ENCODE data around the gene LZTR1. TPM values are rescaled to one million over a fixed set of nuclear protein-coding genes. Genes with fewer than 3 reads are reported as not detected.
"Not testable (repeated sequence)": the region's sequence is repeated elsewhere in the genome, so short reads cannot be mapped to it uniquely, and the experiment has no call there.

The LZTR1 gene
- total RNA-seq, 2 donors from 2014 or later = 26.9 to 29.1 TPM

DNA sequence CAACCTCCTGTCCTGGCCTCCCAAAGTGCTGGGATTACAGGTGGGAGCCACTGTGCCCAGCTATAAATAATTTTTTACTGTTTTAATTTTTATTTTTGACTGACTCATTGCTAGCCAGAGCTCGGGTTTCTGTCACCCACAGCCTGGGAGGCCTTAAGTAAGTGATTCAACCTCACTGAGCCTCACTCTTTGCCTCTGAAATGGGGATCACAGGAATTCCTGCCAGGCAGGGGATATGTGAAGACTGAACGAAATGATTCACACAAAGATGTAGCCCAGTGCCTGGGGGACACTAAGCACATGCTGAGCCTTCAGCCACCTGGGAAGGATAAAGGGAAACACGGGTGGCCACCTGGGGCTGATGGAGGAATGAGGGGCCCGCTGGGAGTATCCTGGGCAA is 59.8 kb downstream of the LZTR1 start:
- DNase-seq (no peak), ATAC-seq (no peak)
- intact Hi-C loops (cut with DNase I) = no loop called here

DNA sequence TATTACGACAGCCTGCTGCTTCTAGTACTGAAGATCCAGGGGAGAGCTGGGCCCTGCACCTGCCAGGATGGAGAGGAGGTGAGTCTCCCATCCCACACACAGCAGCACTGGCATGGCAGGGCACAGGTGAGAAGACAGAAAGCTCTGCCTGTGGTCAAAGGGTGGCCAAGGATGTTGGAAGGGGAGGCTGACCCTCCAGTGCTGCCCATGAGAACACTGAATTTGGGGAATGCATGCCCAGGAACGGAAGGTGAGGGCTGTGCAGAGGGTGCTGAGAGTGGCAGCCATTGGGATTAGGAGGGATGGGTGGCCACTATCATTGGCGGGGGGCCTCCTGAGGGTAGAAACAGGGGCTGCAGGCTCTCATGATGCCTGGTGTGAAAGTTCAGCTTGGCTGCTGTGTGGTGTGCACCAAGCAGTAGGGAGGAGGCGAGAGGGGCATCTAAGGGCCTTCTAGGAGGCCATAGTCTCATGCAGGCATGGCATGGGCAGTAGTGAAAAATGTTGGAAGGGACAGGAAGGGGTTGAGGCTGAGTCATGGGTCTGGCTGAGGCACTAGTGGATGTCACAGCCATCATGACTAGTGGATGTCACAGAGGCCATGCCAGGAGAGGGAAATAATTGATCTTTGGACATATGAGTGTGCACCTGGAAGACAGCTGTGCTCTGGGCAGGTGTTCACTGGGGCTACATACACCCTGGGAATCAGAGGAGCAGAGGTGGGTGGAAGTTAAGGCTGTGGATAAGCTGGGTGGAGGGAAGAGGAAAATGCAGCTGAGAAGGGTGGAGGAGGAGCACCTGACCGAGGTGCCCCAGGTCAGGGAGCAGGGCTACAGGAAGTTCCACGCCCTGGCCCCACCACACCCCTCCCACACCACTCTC is 61.1 kb downstream of the LZTR1 start:
- intact Hi-C loops (cut with DNase I) = no loop called here
- no peak for ATAC-seq
- DNase-seq = no peak

DNA sequence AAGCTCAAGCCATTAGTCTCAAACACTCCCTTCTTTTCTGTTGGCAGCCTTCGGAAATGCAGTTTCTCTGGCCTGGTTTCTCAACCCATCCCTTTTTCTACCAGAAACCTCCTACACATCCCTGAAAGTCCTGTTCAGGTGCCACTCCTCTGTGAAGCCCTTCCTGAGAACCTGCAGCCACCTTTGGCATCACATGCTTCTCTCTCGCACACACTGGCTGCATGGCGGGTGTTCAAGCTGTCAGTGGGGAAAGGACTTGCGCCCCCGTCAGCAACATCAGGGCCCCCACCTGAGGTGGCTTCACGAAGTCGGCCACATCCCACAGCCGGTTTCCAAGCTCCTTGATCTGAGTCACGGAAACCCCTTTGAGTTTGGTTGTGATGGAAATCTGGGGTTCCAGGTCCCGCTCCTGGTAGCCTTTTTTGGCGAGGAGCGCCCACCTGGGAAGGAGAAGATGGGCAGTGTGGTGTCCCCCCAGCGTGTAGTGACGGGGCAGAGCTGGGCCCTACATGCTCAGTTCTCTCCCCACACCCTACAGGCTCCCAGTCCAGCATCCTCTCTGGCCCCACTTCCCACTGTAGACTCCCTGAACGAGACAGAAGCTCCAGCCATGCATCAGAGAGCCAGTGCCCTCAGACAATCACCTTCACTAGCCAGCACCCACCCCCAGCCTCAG is 61.9 kb downstream of the LZTR1 start:
- ATAC-seq (no peak), DNase-seq (no peak)
- intact Hi-C loops (cut with DNase I) = no loop called here

DNA sequence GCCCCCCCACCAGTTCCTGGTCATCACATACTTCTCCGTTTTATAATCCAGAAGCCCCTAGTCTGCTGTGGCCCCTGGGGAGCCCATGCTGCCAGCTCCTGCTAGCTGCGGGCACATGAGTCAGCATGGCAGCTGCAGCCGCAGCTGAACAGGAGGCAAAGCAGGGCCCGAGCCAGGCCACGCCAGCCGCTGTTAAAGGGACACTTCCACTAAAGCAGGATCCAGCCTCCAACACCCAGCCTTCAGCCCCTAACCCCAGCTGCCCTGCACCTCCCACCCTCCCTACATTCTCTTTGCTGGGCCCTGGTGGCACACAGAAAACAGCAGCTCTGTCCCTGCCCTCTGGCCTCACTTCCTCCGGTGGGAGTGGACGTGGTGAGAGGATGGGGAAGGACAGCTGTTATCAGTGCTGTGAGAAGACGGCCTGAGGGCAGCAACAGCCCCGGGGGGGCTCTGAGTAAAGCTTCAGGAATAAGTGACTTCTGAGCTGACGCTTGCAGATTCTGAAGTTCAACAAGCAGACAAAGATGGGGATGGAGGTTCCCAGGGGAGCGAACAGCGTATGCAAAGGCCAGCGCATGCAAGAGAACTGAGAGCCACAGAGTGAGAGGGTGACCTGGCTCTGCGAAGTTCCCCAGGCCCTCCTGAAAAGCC is 63.0 kb downstream of the LZTR1 start:
- ATAC-seq (peak; percentile 48 to 79), DNase-seq (peak; percentile 31)

DNA sequence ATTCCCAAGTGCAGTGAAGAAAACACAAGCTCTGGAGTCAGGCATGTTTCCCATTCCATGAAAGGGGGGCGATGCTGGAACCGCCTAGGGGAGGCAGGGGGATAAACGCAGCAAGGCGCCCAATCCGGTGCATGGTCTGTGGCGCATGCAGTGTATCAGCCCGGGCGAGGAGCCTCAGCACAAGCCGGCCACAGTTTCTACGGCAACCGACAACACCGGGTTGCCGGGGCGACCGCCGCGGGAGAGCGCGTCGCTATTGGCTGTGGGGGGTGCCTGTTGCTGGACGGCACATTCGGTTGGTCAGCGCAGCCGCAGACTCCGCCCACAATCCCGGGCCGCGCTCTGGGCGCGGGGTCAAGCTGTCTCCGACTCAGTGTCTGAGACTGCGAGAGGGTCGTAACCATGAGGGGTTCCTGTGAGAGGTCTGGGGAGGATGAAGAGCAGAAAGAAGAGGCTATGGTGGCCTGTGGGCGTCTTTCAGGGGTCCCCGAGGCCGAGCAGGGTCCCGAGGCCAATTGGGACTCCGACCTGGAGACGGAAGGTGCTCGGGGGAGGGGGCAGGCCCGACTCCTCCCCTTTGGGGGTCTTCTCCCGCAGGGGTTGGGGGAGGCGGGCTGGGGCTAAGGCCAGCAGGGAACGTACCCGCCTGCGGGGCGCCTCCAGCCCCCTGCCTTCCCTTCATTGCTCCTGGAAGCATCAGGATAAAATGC is 63.6 kb downstream of the LZTR1 start, which contains the start of gene LRRC74B:
LRRC74B (plus strand) TSS at position 362 of the 710 bp plus-strand sequence; CDS start at position 403, 41 bp downstream.
- intact Hi-C loops (cut with DNase I) = no loop called here
- peak; percentile 91 for DNase-seq
- ATAC-seq = peak; percentile 97 to 98

More for the DNA sequence above, 63.0 kb downstream of the LZTR1 start:
- intact Hi-C loops (cut with DNase I) = no loop called here

DNA sequence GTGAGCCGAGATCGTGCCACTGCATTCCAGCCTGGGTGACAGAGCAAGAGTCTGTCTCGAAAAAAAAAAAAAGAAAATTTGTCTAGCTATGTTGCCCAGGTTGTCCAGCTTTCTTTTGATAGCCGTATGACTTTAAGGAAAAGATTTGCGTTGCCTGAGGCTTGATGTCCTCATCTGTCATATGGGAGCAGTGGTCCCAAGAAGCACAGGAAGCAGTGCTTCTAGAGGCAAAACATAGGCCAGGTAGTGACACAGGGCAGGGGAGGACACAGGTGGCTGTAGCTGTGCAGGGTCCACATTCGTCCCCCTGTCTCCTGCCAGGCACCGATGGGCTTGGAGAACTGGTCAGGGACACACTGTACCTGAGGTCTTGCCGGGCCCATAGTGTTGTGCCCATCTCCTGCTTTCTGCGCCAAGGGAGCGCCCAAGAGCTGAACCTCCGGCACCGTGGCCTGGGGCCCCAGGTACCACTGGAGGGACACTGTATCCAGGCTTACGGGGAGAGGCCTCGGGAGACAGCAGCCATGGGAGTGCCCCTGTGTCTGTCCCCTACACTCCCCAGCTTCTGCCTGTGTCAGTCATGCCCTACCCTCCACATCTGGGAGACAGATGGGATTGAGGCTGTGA is 65.1 kb downstream of the LZTR1 start:
- intact Hi-C loops (cut with DNase I) = no loop called here
- ATAC-seq (no peak), DNase-seq (peak; percentile 5)

DNA sequence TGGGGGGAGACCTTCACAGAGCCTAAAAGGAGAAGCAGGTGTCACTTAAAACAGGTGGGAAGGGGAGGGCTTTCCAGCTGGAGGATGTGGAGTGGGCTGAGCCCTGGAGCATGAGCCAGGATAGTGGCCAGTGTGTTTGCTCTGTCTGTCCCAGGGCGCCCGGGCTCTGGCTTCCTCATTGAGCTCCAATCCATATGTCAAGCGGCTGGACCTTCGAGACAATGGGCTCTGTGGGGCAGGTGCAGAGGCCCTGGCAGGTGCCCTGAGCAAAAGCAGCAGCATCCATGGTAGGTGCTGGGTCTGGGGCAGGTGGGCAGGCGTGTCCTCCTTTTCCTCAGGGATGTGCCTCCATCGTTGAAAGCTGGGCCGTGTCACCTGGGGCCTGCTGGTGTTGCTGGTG is 65.6 kb downstream of the LZTR1 start:
- intact Hi-C loops (cut with DNase I) = no loop called here
- DNase-seq (no peak), ATAC-seq (no peak)

DNA sequence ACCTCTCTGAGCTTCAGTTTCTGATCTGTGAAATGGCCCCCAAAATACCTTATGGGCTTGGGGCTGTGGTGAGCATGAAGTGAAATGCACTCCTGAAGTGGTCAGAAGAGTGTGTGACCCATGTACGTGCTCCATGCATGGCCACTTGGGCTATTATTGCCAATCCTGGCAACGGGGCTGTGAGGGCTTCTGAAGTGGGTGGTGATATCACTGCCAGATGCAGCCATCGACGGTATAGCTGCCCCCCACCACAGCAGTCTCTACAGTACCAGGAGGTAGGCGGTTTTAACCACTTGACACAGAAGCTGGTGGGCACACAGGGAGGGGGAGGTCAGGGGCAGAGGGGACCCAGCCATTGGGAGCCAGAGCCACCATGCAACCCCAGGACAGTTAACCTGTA is 66.4 kb downstream of the LZTR1 start:
- intact Hi-C loops (cut with DNase I); DNase-seq; ATAC-seq: not testable (repeated sequence)

Small RNA genes lying within 50 kb of the gene (microRNA-seq; reads per million reads assigned to microRNA genes)
- 0 reads per million in 2 donors for gene MIR649

Other genes with a start within 250 kb of the LZTR1 start
- 1 to 10 TPM; 1.4 to 1.7 TPM for gene SERPIND1, start 208.2 kb upstream of the LZTR1 start, total RNA-seq
- 10 to 100 TPM; 52.6 to 57.5 TPM for gene PI4KA, start 123.5 kb upstream of the LZTR1 start, total RNA-seq
- 10 to 100 TPM; 25.4 to 27.9 TPM for gene SNAP29, start 123.3 kb upstream of the LZTR1 start, total RNA-seq
- 10 to 100 TPM; 48.7 to 50.2 TPM for gene CRKL, start 64.9 kb upstream of the LZTR1 start, total RNA-seq
- 1 to 10 TPM; 1.5 to 2.4 TPM for gene AIFM3, start 15.0 kb upstream of the LZTR1 start, total RNA-seq
- 10 to 100 TPM; 20.9 to 22.1 TPM for gene THAP7, start 19.8 kb downstream of the LZTR1 start, total RNA-seq
- gene P2RX6, start 32.9 kb downstream of the LZTR1 start, total RNA-seq = 1 to 10 TPM; 2.2 to 4.6 TPM
- gene SLC7A4, start 50.3 kb downstream of the LZTR1 start, total RNA-seq = under 1 TPM; 0.47 to 0.68 TPM
- gene LRRC74B, start 63.6 kb downstream of the LZTR1 start, total RNA-seq = not detected

Data from left cardiac atrium (tissue), 4 donors.